Lower leg skin (tissue), 3 donors: ENCODE results near the gene PTBP1.

ENCODE experiments used
- POLR2A ChIP-seq, 2 donors: fragments of 450-650 bp; IDR thresholded peaks; one replicate each; pipeline ENCODE4 v1.6.1; 2016 to 2017; ENCODE audit warnings: antibody characterized with exemption in 2 of 2, mild to moderate bottlenecking in 1 of 2, moderate library complexity in 1 of 2
- TF ChIP-seq, protein P1 (sequence below), 3 donors: fragments of 450-650 bp; IDR thresholded peaks; one replicate each; pipeline ENCODE4 v1.5.1; 2016; ENCODE audit warnings: antibody characterized with exemption in 3 of 3, mild to moderate bottlenecking in 3 of 3, moderate library complexity in 2 of 3

DNA sequence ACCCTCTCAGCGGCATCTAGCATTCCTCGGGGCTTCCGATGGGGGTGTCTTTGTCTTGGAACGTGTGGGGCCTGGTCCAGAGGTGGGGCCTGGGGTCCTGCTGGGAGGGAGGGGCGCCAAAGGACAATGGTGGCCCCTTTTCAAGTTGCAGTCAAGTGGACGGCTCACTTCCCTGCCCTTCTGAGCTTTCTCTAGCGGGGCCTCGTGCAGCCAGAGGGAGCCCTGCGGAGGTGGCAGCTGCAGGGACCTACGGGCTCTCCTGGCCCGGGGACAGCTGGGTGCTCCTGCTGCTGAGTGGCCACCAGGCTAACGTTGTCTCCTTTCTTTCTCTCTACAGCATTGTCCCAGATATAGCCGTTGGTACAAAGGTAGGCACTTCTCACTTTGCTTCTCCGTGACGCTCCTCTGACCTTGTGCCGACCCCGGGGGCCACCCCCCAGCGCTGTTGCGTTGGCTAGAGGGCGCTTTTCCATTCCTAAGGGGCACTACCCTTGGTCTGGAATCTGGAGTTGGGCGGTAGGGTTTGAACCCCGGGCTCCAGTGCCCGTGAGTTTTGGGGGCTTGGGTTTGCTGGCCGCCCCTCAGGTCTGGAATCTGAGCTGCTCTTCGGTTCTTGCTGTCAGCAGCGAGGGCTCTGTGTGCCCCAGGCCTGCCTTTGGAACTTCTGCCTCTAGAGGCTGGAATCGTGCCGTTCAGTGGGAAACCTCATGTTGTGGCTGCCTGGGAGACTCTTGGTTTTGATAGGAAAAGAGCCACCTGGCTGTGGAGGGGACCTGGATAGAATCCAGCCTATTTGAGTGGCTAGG lies 2.0 kb downstream of the PTBP1 start:
- TF ChIP-seq, protein P1, sequence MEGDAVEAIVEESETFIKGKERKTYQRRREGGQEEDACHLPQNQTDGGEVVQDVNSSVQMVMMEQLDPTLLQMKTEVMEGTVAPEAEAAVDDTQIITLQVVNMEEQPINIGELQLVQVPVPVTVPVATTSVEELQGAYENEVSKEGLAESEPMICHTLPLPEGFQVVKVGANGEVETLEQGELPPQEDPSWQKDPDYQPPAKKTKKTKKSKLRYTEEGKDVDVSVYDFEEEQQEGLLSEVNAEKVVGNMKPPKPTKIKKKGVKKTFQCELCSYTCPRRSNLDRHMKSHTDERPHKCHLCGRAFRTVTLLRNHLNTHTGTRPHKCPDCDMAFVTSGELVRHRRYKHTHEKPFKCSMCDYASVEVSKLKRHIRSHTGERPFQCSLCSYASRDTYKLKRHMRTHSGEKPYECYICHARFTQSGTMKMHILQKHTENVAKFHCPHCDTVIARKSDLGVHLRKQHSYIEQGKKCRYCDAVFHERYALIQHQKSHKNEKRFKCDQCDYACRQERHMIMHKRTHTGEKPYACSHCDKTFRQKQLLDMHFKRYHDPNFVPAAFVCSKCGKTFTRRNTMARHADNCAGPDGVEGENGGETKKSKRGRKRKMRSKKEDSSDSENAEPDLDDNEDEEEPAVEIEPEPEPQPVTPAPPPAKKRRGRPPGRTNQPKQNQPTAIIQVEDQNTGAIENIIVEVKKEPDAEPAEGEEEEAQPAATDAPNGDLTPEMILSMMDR (IDR thresholded peaks at IDR 0.05): no peak
- TF ChIP-seq POLR2A (IDR thresholded peaks at IDR 0.05): no peak
